Right cardiac atrium (tissue), 5 donors: ENCODE results near the gene B4GALT5. TPM values are rescaled to one million over a fixed set of nuclear protein-coding genes. Genes with fewer than 3 reads are reported as not detected.
"Not testable (repeated sequence)": the region's sequence is repeated elsewhere in the genome, so short reads cannot be mapped to it uniquely, and the experiment has no call there.

ENCODE experiments used
- ATAC-seq, 2 donors: fragments of 200-7000 bp; cut with Tn5 transposase; one replicate each; pipeline versions ENCODE4 v1.8.0 to v1.9.1; 2020; ENCODE audit warnings: moderate library complexity in 2 of 2, mild to moderate bottlenecking in 1 of 2
- DNase-seq, 3 donors: peaks; one replicate each; pipeline ENCODE4 v3.0.0-alpha.2; 2020
- H3K27ac ChIP-seq: one replicate; pipeline ENCODE4 v1.5.1; 2013; ENCODE audit warnings: mild to moderate bottlenecking, low read length, control low read depth, moderate library complexity
- H3K27me3 ChIP-seq: one replicate; pipeline ENCODE4 v1.6.1; 2013; ENCODE audit not compliant: control insufficient read depth, insufficient read depth
- H3K4me1 ChIP-seq: one replicate; pipeline ENCODE4 v1.6.1; 2013; ENCODE audit warnings: low read length; ENCODE audit not compliant: control insufficient read depth, insufficient read depth
- H3K4me3 ChIP-seq: one replicate; pipeline ENCODE4 v1.5.1; 2013; ENCODE audit warnings: low read length, control low read depth
- H3K9me3 ChIP-seq: one replicate; pipeline ENCODE4 v1.6.1; 2013; ENCODE audit warnings: low read length; ENCODE audit not compliant: control insufficient read depth
- whole genome bisulfite sequencing: extraction: QIAGEN DNeasy Blood & Tissue Kit; methylation state at CpG from one replicate; pipeline ENCODE4 v1.1.7; 2013; 5-methylcytosine and 5-hydroxymethylcytosine counted together
- intact Hi-C, 4 donors: fragments of 100-400 bp; cut with DNase I; formaldehyde crosslinking; loops; one replicate each; pipeline versions ENCODE4 v1.11.0 to v1.14.0; 2022 to 2023
- polyA plus RNA-seq: library from polyadenylated mRNA; stranded (reverse); fragments of 200-250 nt; gene quantifications from one replicate; pipeline ENCODE4 v1.2.3, GENCODE V29; 2013
- total RNA-seq, 4 donors: library from RNA; stranded (reverse); fragmentation: NEBNext Ultra II Directional; extraction: Animal tissue kit (Norgen Biotek cat#: 25700); gene quantifications; one replicate each; pipeline ENCODE4 v1.2.1, GENCODE V29; 2021
- donor health status: healthy with polysubstance abuse.
- donor health status: DM: no; HTN: yes; CAD: no.
- donor health status: DM: no; HTN: no; CAD: no.
- donor health status: DM: no; HTN: yes; CAD: no; lungs with severe emphysema.
- donor health status: DM: yes; HTN: yes; CAD: no.

The B4GALT5 gene
- total and polyA plus RNA-seq, 5 donors = 13.8 to 33.6 (median 23.2) TPM

GRCh38 chr20:49677777-49678758 is 35.6 kb downstream of the B4GALT5 start:
- intact Hi-C loops = no loop called here
- no peaks in the 10 kb centered on the region for H3K9me3 ChIP-seq
- DNase-seq (no peak), ATAC-seq (no peak)
- peaks cover 23% of the 10 kb centered on the region for H3K4me1 ChIP-seq
- peak overlapping the region; percentile 70 for H3K27ac ChIP-seq
- no peaks in the 10 kb centered on the region for H3K27me3 ChIP-seq
- H3K4me3 ChIP-seq = no peak overlapping the region
- 74% methylated on average over 11 of the region's 11 CpGs for WGBS

- H3K9me3 ChIP-seq = no peaks in the 10 kb centered on the region
- intact Hi-C loops = no loop called here
- H3K27me3 ChIP-seq = no peaks in the 10 kb centered on the region
- peak in 1 of 3 donors; percentile 45 for DNase-seq
- H3K4me1 ChIP-seq = peaks cover 23% of the 10 kb centered on the region
- peak; percentile 51 to 55 for ATAC-seq
- no peak overlapping the region for H3K4me3 ChIP-seq
- H3K27ac ChIP-seq = peak overlapping the region; percentile 70
- WGBS = 61% methylated on average over 6 of the region's 6 CpGs
Measured at GRCh38 chr20:49676581-49677291, 36.9 kb downstream of the B4GALT5 start.

GRCh38 chr20:49675368-49676151 is 38.1 kb downstream of the B4GALT5 start:
- Histone ChIP-seq H3K27ac (peak overlapping the region; percentile 59), H3K4me3 (no peak overlapping the region), H3K9me3 (no peaks in the 10 kb centered on the region), H3K4me1 (peaks cover 23% of the 10 kb centered on the region), H3K27me3 (no peaks in the 10 kb centered on the region)
- no peak for DNase-seq
- 81% methylated on average over 9 of the region's 9 CpGs for WGBS
- ATAC-seq = no peak
- intact Hi-C loops = no loop called here

- intact Hi-C loops = no loop called here
Measured at GRCh38 chr20:49674383-49675352, 39.0 kb downstream of the B4GALT5 start.

GRCh38 chr20:49672096-49672664 is 41.5 kb downstream of the B4GALT5 start:
- no peak for DNase-seq
- intact Hi-C loops = no loop called here
- Histone ChIP-seq H3K27me3 (no peaks in the 10 kb centered on the region), H3K4me3 (no peak overlapping the region), H3K4me1 (peaks cover 13% of the 10 kb centered on the region), H3K27ac (no peak overlapping the region), H3K9me3 (no peaks in the 10 kb centered on the region)
- 30% methylated on average over 2 of the region's 2 CpGs for WGBS
- no peak for ATAC-seq

More at GRCh38 chr20:49674383-49675352, 39.0 kb downstream of the B4GALT5 start:
- DNase-seq = no peak
- Histone ChIP-seq H3K27me3 (no peaks in the 10 kb centered on the region), H3K9me3 (no peaks in the 10 kb centered on the region), H3K4me3 (no peak overlapping the region), H3K4me1 (peaks cover 23% of the 10 kb centered on the region), H3K27ac (no peak overlapping the region)
- 77% methylated on average over 10 of the region's 10 CpGs for WGBS
- peak; percentile 48 to 65 for ATAC-seq

GRCh38 chr20:49671433-49671832 is 42.2 kb downstream of the B4GALT5 start:
- intact Hi-C loops = no loop called here
- Histone ChIP-seq H3K27me3 (no peaks in the 10 kb centered on the region), H3K4me1 (peaks cover 8% of the 10 kb centered on the region), H3K9me3 (no peaks in the 10 kb centered on the region), H3K27ac (no peak overlapping the region), H3K4me3 (no peak overlapping the region)
- DNase-seq (no peak), ATAC-seq (no peak)
- WGBS = 0% methylated on average over 1 of the region's 1 CpG

GRCh38 chr20:49669601-49670189 is 44.0 kb downstream of the B4GALT5 start:
- H3K9me3 ChIP-seq = no peaks in the 10 kb centered on the region
- no peaks in the 10 kb centered on the region for H3K27me3 ChIP-seq
- no peak for ATAC-seq
- H3K27ac ChIP-seq = no peak overlapping the region
- H3K4me3 ChIP-seq = no peak overlapping the region
- peaks cover 2% of the 10 kb centered on the region for H3K4me1 ChIP-seq
- no peak for DNase-seq
- intact Hi-C loops = no loop called here
- 76% methylated on average over 7 of the region's 7 CpGs for WGBS

- H3K9me3 ChIP-seq, H3K4me3 ChIP-seq, H3K27ac ChIP-seq, DNase-seq, intact Hi-C loops, ATAC-seq, H3K4me1 ChIP-seq, H3K27me3 ChIP-seq: not testable (repeated sequence)
- 63% methylated on average over 2 of the region's 2 CpGs for WGBS
Measured at GRCh38 chr20:49668878-49669195, 44.8 kb downstream of the B4GALT5 start.

GRCh38 chr20:49668181-49668877 is 45.3 kb downstream of the B4GALT5 start:
- 43% methylated on average over 12 of the region's 12 CpGs for WGBS
- no peak overlapping the region for H3K27ac ChIP-seq
- intact Hi-C loops = no loop called here
- H3K4me3 ChIP-seq = no peak overlapping the region
- H3K4me1 ChIP-seq = peaks cover 2% of the 10 kb centered on the region
- peak; percentile 34 to 79 (median 73) for DNase-seq
- peak; percentile 78 to 91 for ATAC-seq
- H3K27me3 ChIP-seq = no peaks in the 10 kb centered on the region
- no peaks in the 10 kb centered on the region for H3K9me3 ChIP-seq
